ENCODE results near the gene OR10G3.
"Not testable (repeated sequence)": the region's sequence is repeated elsewhere in the genome, so short reads cannot be mapped to it uniquely, and the experiment has no call there.

The OR10G3 gene

GRCh38 chr14:21579976-21580375 lies at the start of gene OR10G3:
Gene OR10G3, minus strand, starts transcription at chr14:21580076. Its CDS starts 9,332 bp downstream, at chr14:21570744.
- DNase-seq (ENCODE audit: low read depth), result no peak

GRCh38 chr14:21626491-21627230 lies 46.8 kb upstream of the OR10G3 start:
- no peak for DNase-seq (ENCODE audit: low read depth)

GRCh38 chr14:21617614-21618013 lies 37.7 kb upstream of the OR10G3 start:
- no peak for DNase-seq (ENCODE audit: low read depth)

GRCh38 chr14:21614240-21614639 lies 34.4 kb upstream of the OR10G3 start:
- no peak for DNase-seq (ENCODE audit: low read depth)

- no peak for DNase-seq (ENCODE audit: low read depth)
Measured at GRCh38 chr14:21612324-21612723, 32.4 kb upstream of the OR10G3 start.

GRCh38 chr14:21602181-21602580 lies 22.3 kb upstream of the OR10G3 start:
- DNase-seq (ENCODE audit: low read depth), result not testable (repeated sequence)

- no peak for DNase-seq (ENCODE audit: low read depth)
Measured at GRCh38 chr14:21589317-21589716, 9.4 kb upstream of the OR10G3 start.

- no peak for DNase-seq (ENCODE audit: low read depth)
Measured at GRCh38 chr14:21575661-21576060, 4.2 kb downstream of the OR10G3 start.

GRCh38 chr14:21572604-21573003 lies 7.3 kb downstream of the OR10G3 start:
- DNase-seq (ENCODE audit: low read depth), result no peak

- DNase-seq (ENCODE audit: low read depth), result no peak
Measured at GRCh38 chr14:21558703-21559170, 21.1 kb downstream of the OR10G3 start.

- peak; percentile 43 for DNase-seq (ENCODE audit: low read depth)
Measured at GRCh38 chr14:21557084-21557901, 22.6 kb downstream of the OR10G3 start.

GRCh38 chr14:21556378-21557083 lies 23.3 kb downstream of the OR10G3 start:
- no peak for DNase-seq (ENCODE audit: low read depth)

- no peak for DNase-seq (ENCODE audit: low read depth)
Measured at GRCh38 chr14:21553266-21553665, 26.6 kb downstream of the OR10G3 start.

- not testable (repeated sequence) for DNase-seq (ENCODE audit: low read depth)
Measured at GRCh38 chr14:21544588-21544987, 35.3 kb downstream of the OR10G3 start.

- DNase-seq (ENCODE audit: low read depth), result no peak
Measured at GRCh38 chr14:21543963-21544362, 35.9 kb downstream of the OR10G3 start.

GRCh38 chr14:21543521-21543960 lies 36.3 kb downstream of the OR10G3 start:
- DNase-seq (ENCODE audit: low read depth), result no peak

- DNase-seq (ENCODE audit: low read depth), result no peak
Measured at GRCh38 chr14:21541413-21542074, 38.3 kb downstream of the OR10G3 start.

- DNase-seq (ENCODE audit: low read depth), result no peak
Measured at GRCh38 chr14:21539189-21539940, 40.5 kb downstream of the OR10G3 start.

GRCh38 chr14:21537090-21537424 lies 42.8 kb downstream of the OR10G3 start:
- DNase-seq (ENCODE audit: low read depth), result no peak

GRCh38 chr14:21536418-21537089 lies 43.3 kb downstream of the OR10G3 start:
- no peak for DNase-seq (ENCODE audit: low read depth)

Measured in activated T-helper 9 cell treated with anti-CD3 and anti-CD28 coated beads, Interleukin-2, amount 50 U/mL, for 16 hours (primary cell).